GM12801 (cell line): Measurements from ENCODE around the gene EPHA1.

Experiments used
- TF ChIP-seq, protein P1 (sequence below): IDR thresholded peaks from one replicate; pipeline ENCODE4 v1.5.1; 2011; ENCODE audit warnings: control low read depth; ENCODE audit not compliant: insufficient read length; ENCODE audit errors: extremely low read depth

Gene EPHA1

DNA sequence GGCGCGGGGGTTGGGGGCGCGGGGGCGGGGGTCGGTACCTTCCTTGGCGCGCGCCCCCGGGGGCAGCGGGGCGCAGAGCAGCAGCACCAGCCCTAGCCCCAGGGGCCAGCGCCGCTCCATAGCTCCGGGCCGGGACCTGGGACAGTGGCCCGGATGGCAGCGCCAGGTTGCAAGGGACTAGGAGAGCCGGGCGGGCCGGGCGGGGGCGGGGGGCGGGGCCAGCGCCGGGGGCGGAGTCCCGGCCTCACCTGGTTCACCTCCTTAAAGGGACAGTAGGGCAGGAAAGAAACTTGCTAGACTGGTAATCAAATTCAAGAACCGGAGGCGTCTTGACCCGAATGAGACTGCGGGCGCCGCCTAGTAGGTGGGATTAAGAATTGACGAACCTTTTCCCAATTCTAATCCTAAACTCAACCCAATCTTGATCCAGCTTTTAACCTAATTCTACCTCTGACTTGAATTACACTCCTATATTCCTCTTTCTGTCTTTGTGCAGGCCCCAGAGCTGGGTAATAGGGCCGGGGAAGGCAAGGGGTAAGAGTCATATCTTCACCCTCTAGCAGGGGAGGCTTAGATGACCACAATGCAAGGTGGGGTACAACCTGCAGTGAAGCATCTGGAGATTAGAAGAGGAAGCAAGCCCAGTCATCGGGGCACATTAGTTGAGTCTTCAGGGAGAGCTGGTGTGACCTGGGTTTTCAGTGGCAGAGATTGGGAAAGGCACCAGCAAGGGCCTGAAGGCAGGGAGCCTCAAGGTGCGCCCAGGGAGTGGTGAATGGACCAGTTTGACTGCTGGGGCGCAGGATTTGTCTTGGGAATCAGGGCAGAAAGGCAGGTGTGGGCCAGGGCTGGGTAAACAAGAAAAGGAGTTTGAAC, at the start of gene EPHA1:
EPHA1 (minus strand) TSS at position 171 of the 876 bp plus-strand sequence; CDS start at position 120, 51 bp downstream.
- TF ChIP-seq, protein P1, sequence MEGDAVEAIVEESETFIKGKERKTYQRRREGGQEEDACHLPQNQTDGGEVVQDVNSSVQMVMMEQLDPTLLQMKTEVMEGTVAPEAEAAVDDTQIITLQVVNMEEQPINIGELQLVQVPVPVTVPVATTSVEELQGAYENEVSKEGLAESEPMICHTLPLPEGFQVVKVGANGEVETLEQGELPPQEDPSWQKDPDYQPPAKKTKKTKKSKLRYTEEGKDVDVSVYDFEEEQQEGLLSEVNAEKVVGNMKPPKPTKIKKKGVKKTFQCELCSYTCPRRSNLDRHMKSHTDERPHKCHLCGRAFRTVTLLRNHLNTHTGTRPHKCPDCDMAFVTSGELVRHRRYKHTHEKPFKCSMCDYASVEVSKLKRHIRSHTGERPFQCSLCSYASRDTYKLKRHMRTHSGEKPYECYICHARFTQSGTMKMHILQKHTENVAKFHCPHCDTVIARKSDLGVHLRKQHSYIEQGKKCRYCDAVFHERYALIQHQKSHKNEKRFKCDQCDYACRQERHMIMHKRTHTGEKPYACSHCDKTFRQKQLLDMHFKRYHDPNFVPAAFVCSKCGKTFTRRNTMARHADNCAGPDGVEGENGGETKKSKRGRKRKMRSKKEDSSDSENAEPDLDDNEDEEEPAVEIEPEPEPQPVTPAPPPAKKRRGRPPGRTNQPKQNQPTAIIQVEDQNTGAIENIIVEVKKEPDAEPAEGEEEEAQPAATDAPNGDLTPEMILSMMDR = no peak

DNA sequence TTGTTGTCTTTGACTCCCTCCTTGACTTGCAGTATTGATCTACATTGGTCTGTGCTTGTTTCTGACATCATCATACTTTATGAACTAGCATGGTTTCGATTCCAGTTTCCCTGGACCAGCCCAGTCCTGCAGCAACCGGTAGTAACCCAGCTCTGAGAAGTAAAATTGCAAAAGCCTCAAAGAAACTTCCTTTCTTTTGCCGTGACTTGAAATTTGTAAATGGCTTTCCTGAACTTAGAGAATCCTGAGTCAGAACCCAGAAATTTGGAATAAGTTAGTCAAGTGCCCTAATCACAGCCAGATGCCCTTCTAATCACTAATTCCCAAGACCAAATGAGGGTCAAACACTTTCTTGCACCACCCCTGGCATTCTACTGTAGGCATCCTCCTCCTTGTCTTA, 49.6 kb upstream of the EPHA1 start:
- TF ChIP-seq, protein P1 = no peak

DNA sequence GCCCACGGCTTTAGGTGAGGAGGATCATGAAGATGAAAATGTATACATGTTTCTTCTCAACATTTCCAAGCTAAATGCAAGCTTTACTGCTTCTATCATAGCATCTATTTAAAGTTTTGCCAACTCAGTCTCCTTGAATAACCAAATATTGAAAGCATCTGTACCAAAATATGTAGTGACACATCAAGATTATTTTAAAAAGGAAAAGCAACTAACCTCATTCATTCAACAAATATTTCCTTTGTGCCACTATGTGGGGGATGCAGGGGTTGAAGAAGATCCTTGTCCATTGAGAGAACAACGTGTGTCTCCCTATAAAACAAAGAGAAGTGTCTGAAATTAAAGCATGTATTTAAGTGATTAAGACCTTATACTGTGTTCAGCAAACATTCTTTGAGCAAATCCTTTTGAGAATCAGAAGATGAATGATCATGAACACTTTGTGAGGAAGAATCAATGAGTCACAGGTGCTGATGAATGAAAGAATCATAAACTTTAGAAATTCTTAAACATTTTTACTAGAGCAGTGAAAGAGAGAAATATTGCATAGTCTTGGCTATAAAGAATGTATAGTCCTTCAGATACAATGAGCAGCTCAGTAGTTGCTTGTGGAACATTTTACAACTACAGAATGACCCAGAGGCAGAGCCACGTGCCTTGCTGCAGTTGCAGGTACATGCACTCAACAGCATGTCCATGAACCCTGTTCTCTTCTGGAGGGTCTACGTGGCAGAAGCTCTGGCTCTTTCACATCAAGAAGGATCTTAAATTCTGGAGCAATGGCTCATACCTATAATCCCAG, 48.5 kb upstream of the EPHA1 start:
- TF ChIP-seq, protein P1 = no peak

DNA sequence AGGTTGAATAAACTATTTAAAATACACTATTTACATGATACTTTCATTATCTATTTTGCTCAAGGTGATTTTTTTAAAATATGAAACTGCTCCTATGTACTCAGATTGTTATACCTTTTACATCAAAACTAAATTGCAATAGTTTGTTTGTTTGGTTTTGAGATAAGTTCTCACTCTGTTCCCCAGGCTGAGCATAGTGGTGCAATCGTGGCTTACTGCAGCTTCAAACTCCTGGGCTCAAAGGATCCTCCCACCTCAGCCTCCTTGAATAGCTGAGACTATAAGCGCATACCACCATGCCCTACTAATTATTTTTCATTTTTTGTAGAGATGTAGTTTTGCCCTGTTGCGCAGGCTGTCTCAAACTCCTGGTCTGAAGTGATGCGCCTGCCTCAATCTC, 47.3 kb upstream of the EPHA1 start:
- TF ChIP-seq, protein P1 = no peak

DNA sequence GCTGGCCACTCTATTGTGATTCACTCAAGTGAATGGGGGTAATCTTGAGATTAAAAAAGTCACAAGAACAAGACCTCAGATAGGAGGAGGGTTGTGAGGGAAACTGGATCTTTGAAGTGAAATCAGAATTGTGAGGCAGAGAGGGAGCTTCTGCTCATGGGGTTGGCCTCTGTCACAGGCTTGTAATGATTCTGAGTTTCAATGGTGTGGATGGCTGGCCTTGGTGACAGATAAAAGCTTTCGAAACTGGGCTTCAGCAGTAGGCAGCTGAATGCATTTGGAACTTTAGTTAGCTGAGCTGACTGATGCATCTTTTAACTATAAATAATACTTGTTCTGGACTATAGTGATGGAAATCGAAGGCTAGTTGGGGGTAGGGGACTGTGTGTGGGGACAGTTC, 46.8 kb upstream of the EPHA1 start:
- TF ChIP-seq, protein P1 = no peak

DNA sequence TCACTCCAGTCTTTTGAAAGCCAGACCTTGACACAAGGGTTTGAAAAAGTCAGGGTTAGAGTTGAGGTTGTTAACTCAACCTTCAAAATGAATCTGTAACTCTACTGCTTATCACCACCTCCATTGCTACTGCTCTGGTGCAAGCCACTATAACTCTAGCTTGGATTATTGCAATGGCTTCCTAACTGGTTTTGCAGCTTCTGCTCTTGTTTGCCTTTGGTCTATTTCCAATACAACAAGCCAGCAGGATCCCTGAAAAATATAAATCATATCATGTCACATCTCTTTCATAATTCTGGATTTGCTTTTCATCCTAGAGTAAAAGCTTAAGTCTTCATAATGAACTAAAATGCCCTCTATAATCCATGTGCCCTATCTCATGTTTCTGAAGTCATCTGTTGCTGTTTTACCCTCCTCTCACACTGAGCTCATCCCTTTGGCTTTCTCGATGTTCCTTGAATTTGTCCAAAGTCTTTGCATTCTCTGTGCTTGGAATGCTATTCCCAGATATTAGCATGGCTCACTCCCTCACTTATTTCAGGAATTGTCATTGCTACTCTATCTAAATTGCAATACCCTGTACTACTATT, 45.5 kb upstream of the EPHA1 start:
- TF ChIP-seq, protein P1 = no peak

DNA sequence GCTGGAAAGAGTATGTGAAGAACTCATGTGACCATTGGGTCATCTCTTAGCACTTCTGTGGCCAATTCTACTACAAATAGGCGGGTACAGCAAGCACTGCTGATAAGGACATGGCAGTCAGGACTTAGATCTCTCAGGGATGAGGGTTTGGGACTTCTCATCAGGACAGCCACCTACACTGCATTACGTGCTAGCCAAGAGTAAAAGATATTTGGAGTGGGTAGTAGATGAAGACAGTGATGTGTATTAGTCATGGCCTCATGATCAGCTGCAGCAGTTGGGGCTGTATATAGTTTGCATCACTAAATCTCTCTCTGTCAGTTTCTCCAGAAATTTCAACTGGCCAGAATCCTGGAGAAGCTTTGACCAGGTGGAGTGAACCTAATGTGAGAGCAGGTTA, 43.8 kb upstream of the EPHA1 start:
- TF ChIP-seq, protein P1 = no peak
